Mucosa of stomach (tissue), 1 donor: ENCODE measurements around the gene HDGF.
A peak's percentile ranks its signal among the peaks of the same experiment; 100 is the strongest.

Source experiments
- H3K27me3 ChIP-seq: one replicate; pipeline ENCODE4 v1.7.0; 2013; ENCODE audit warnings: mild to moderate bottlenecking, low read length; ENCODE audit not compliant: control insufficient read depth, insufficient read depth
- H3K36me3 ChIP-seq: one replicate; pipeline ENCODE4 v1.7.0; 2013; ENCODE audit warnings: low read length; ENCODE audit not compliant: control insufficient read depth, insufficient read depth
- H3K4me1 ChIP-seq: one replicate; pipeline ENCODE4 v1.7.0; 2013; ENCODE audit warnings: mild to moderate bottlenecking, low read length; ENCODE audit not compliant: control insufficient read depth, insufficient read depth
- H3K4me3 ChIP-seq: one replicate; pipeline ENCODE4 v1.7.0; 2013; ENCODE audit warnings: low read length
- H3K9ac ChIP-seq: one replicate; pipeline ENCODE4 v1.7.0; 2013; ENCODE audit warnings: mild to moderate bottlenecking, low read length, moderate library complexity
- H3K9me3 ChIP-seq: one replicate; pipeline ENCODE4 v1.7.0; 2013; ENCODE audit warnings: mild to moderate bottlenecking, low read length, moderate library complexity; ENCODE audit not compliant: control insufficient read depth
- donor health status: Pancreatic carcinoma.

The HDGF gene

DNA sequence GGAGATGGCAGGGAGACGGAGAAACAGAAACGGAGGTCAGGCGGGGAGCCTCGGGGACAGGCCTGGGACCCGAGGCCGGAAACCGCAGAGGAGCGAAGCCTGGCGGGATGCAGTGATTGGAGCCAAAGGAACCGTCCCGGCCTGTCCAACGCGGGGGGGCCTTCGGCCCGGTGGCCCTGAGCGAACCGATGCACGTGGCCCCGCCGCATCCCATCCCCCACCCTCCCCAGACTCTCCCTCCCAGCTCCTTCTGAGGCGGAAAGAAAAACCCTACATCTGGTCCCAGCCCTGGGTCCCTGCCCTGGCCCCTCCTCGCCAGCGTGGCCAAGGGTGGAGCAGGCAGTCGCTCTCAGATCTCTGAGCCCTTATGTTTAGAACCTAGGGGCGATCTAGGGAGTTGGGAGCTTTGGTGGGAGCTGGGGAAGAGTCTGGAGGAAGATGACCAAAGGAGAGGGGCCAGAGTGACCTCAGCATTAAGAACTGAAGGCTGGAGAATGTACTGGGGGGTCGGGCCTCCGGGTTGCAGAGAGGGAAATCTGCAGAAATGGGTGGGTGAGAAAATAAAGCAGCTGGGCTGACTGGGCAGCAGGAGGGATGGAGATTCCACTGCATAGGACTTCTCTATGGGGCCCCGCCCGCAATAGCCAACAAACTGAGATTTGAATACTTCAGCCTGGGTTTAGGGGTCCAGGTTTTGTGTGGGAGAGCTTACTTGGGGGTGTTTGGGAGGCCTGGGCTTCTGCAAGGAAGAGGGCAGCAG lies 44.6 kb downstream of the HDGF start:
- H3K9ac ChIP-seq: peak overlapping the region; percentile 58
- H3K4me3 ChIP-seq: peak overlapping the region; percentile 20

GRCh38 chr1:156705918-156706656 lies 45.4 kb downstream of the HDGF start:
- peak overlapping the region; percentile 58 for H3K9ac ChIP-seq
- peaks cover 36% of the 10 kb centered on the region for H3K27me3 ChIP-seq
- H3K36me3 ChIP-seq: no peaks in the 10 kb centered on the region
- H3K4me3 ChIP-seq: peak overlapping the region; percentile 20
- H3K9me3 ChIP-seq: no peaks in the 10 kb centered on the region
- peaks cover 59% of the 10 kb centered on the region for H3K4me1 ChIP-seq

More for the DNA sequence above, 44.6 kb downstream of the HDGF start:
- Histone ChIP-seq H3K36me3 (no peaks in the 10 kb centered on the region), H3K9me3 (no peaks in the 10 kb centered on the region), H3K4me1 (peaks cover 59% of the 10 kb centered on the region), H3K27me3 (peaks cover 36% of the 10 kb centered on the region)

DNA sequence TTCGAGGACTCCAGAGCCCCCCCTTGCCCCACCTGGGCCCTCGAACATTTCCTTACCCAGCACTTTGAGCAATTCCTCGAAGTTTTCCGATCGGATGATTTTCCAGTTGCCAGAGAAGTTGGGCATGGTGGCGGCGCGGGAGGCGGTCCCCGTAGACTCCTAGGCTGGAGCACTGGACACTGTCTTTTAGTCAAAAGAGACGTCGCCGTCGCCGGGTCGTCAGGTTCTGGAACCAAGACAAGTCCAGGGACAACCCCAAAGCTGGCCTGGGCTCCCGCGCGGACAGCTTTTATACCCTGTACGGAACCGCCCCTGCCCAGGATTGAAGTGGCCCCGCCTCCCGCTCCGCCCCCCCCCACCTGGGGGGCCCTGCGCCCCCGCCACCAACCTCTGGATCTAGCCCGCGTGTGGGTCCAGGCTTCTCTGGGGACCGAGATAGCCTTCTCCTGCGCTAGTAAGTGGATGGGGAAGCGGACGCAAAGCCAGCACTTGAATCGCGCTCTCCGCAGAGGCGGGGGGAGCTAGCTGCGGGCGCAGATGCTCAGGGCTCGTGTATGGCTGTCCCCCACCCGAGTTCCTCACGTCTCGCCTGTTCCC lies 46.1 kb downstream of the HDGF start, which contains the start of gene CRABP2:
CRABP2 (minus strand) TSS at position 263 of the 597 bp plus-strand sequence; CDS start at position 126, 137 bp downstream.
- Histone ChIP-seq H3K27me3 (peaks cover 38% of the 10 kb centered on the region), H3K4me1 (peaks cover 56% of the 10 kb centered on the region), H3K9me3 (no peaks in the 10 kb centered on the region), H3K36me3 (no peaks in the 10 kb centered on the region), H3K9ac (peak within 1 kb of the TSS; percentile 58), H3K4me3 (peak within 1 kb of the TSS; percentile 20)

GRCh38 chr1:156704930-156705320 lies 46.5 kb downstream of the HDGF start:
- no peaks in the 10 kb centered on the region for H3K36me3 ChIP-seq
- H3K4me3 ChIP-seq: peak overlapping the region; percentile 20
- H3K4me1 ChIP-seq: peaks cover 51% of the 10 kb centered on the region
- peak overlapping the region; percentile 58 for H3K9ac ChIP-seq
- H3K27me3 ChIP-seq: peaks cover 43% of the 10 kb centered on the region
- no peaks in the 10 kb centered on the region for H3K9me3 ChIP-seq

GRCh38 chr1:156704166-156704711 lies 47.2 kb downstream of the HDGF start:
- Histone ChIP-seq H3K27me3 (peaks cover 43% of the 10 kb centered on the region), H3K9ac (no peak overlapping the region)

GRCh38 chr1:156703741-156704140 lies 47.7 kb downstream of the HDGF start:
- Histone ChIP-seq H3K27me3 (peaks cover 43% of the 10 kb centered on the region), H3K4me1 (peaks cover 39% of the 10 kb centered on the region), H3K36me3 (no peaks in the 10 kb centered on the region), H3K4me3 (no peak overlapping the region), H3K9me3 (no peaks in the 10 kb centered on the region), H3K9ac (no peak overlapping the region)

More at GRCh38 chr1:156704166-156704711, 47.2 kb downstream of the HDGF start:
- Histone ChIP-seq H3K36me3 (no peaks in the 10 kb centered on the region), H3K9me3 (no peaks in the 10 kb centered on the region), H3K4me1 (peaks cover 44% of the 10 kb centered on the region), H3K4me3 (no peak overlapping the region)

DNA sequence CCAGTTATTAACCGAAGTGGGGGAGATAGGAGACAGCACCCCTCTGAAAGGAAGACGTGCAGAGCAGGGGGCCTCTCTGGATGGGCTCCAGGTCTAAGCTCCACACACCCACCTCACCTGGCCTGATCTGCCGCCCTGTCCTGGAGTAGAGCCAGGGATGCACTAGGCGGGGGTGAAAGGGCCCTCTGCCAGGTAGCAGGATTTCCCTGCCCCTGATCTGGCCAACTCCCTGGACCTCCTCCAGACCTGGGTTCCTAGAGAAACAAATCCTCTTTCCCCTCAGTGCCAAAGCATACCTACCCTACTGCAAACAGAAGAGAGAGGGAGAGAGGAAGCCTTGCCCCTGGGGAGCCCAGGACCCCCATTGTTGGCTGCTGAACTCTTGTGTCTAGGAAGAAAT lies 48.1 kb downstream of the HDGF start:
- peaks cover 37% of the 10 kb centered on the region for H3K4me1 ChIP-seq
- H3K4me3 ChIP-seq: no peak overlapping the region

GRCh38 chr1:156700736-156701531 lies 50.5 kb downstream of the HDGF start:
- Histone ChIP-seq H3K4me1 (peaks cover 17% of the 10 kb centered on the region), H3K9ac (no peak overlapping the region), H3K27me3 (peaks cover 37% of the 10 kb centered on the region), H3K9me3 (no peaks in the 10 kb centered on the region), H3K4me3 (no peak overlapping the region), H3K36me3 (no peaks in the 10 kb centered on the region)

More for the DNA sequence above, 48.1 kb downstream of the HDGF start:
- Histone ChIP-seq H3K9me3 (no peaks in the 10 kb centered on the region), H3K36me3 (no peaks in the 10 kb centered on the region), H3K9ac (no peak overlapping the region), H3K27me3 (peaks cover 43% of the 10 kb centered on the region)

DNA sequence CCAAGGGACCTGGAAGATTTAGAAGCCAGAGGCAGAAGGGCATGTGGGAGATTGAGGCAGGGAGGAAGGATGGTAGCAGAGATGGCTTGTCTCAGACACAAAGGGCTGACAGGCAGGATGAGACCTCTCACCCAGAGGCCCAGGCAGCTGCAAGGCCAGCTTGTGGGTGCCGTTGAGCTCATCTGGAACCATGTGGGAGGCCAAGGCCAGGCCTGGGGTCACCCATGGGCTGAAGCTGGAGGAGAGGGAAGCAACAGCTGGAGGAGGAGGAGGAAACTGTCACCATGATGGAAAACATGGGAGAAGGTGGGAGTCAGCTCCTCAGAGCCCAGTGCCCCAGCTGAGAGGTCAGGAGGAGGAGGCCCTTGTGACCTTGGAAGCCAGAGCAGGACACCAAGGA lies 52.5 kb downstream of the HDGF start:
- H3K9me3 ChIP-seq: no peaks in the 10 kb centered on the region
- no peak overlapping the region for H3K9ac ChIP-seq
- peaks cover 21% of the 10 kb centered on the region for H3K27me3 ChIP-seq
- H3K4me3 ChIP-seq: no peak overlapping the region
- no peaks in the 10 kb centered on the region for H3K36me3 ChIP-seq
- peaks cover 5% of the 10 kb centered on the region for H3K4me1 ChIP-seq

- Histone ChIP-seq H3K9ac (no peak overlapping the region), H3K27me3 (peaks cover 19% of the 10 kb centered on the region), H3K4me3 (no peak overlapping the region), H3K4me1 (peaks cover 20% of the 10 kb centered on the region), H3K9me3 (no peaks in the 10 kb centered on the region), H3K36me3 (no peaks in the 10 kb centered on the region)
Observed at GRCh38 chr1:156697481-156697880, 54.0 kb downstream of the HDGF start.

- peaks cover 27% of the 10 kb centered on the region for H3K4me1 ChIP-seq
- H3K9ac ChIP-seq: no peak overlapping the region
- peaks cover 27% of the 10 kb centered on the region for H3K27me3 ChIP-seq
- no peaks in the 10 kb centered on the region for H3K36me3 ChIP-seq
- no peak overlapping the region for H3K4me3 ChIP-seq
- no peaks in the 10 kb centered on the region for H3K9me3 ChIP-seq
Observed at GRCh38 chr1:156696755-156697154, 54.7 kb downstream of the HDGF start.
